ENCODE measurements around the gene BANP. TPM values are rescaled to one million over a fixed set of nuclear protein-coding genes. Genes with fewer than 3 reads are reported as not detected.

The BANP gene
- total RNA-seq, 1 experiment from 2014 or later: 37.2 TPM

GRCh38 chr16:87966064-87966645 lies 14.9 kb downstream of the BANP start (continued):
- TF ChIP-seq YY1 (IDR thresholded peaks at IDR 0.05; ENCODE audit: extremely low read depth, insufficient replicate concordance, low read depth, low read length) (no peak), SP1 (IDR thresholded peaks at IDR 0.05; ENCODE audit: low read depth) (no peak)

- Histone ChIP-seq H2AFZ (ENCODE audit: low read depth, low read length, poor library complexity, severe bottlenecking) (no peak overlapping the region), H3K4me1 (ENCODE audit: control insufficient read depth in 1 of 2, insufficient read depth in 2 of 2, low read length in 2 of 2) (no peaks in the 10 kb centered on the region), H3K27me3 (ENCODE audit: insufficient read depth, low read length) (no peaks in the 10 kb centered on the region), H3K36me3 (ENCODE audit: control insufficient read depth in 1 of 2, insufficient read depth in 2 of 2, low read length in 2 of 2) (peaks cover 0 to 4% of the 10 kb centered on the region in 2 experiments; a peak in 1 of 4 replicates), H3K27ac (ENCODE audit: low read depth, low read length) (no peak overlapping the region), H3K4me2 (ENCODE audit: low read length) (no peak overlapping the region), H3K4me3 (replicated peaks in 1 of 2; ENCODE audit: low read depth in 1 of 2, low read length in 2 of 2) (no peak overlapping the region), H3K9me3 (ENCODE audit: control insufficient read depth in 1 of 2, insufficient read depth in 1 of 2, low read depth in 1 of 2, low read length in 2 of 2) (peaks cover 7 to 8% of the 10 kb centered on the region in 2 experiments; a peak in 3 of 4 replicates), H4K20me1 (ENCODE audit: insufficient read depth) (no peaks in the 10 kb centered on the region), H3K79me2 (ENCODE audit: insufficient read depth, low read length) (peaks cover 69% of the 10 kb centered on the region), H3K9ac (ENCODE audit: low read length) (no peak overlapping the region), H3K9me2 (ENCODE audit: insufficient read depth) (no peaks in the 10 kb centered on the region)
- no TSS peak for BruUV-seq (replicated peaks)
- intact Hi-C loops (cut with micrococcal nuclease): no loop called here
- CTCF ChIA-PET: no interaction called here
- POLR2A ChIA-PET: no interaction called here
- DNase-seq (ENCODE audit: low read depth, low spot score): no peak
- TF ChIP-seq CBX3 (IDR thresholded peaks at IDR 0.05; ENCODE audit: low read depth) (no peak), EZH2phosphoT487 (IDR thresholded peaks at IDR 0.05; ENCODE audit: borderline replicate concordance) (no peak), FOSL1 (IDR thresholded peaks at IDR 0.05; ENCODE audit: low read depth) (no peak), SP1 (IDR thresholded peaks at IDR 0.05; ENCODE audit: low read depth) (no peak), ELF1 (IDR thresholded peaks at IDR 0.05; ENCODE audit: borderline replicate concordance, low read depth) (no peak), ZNF274 (IDR thresholded peaks at IDR 0.05; ENCODE audit: low read depth, low read length) (no peak), CEBPB (IDR thresholded peaks at IDR 0.05; ENCODE audit: low read depth) (no peak), ZFX (IDR thresholded peaks at IDR 0.05) (no peak), ZBTB33 (IDR thresholded peaks at IDR 0.05; ENCODE audit: extremely low read depth, insufficient replicate concordance, low read length) (no peak), YY1 (IDR thresholded peaks at IDR 0.05; ENCODE audit: extremely low read depth, insufficient replicate concordance, low read depth, low read length) (no peak), POLR2A (IDR thresholded peaks at IDR 0.05; ENCODE audit: borderline replicate concordance, extremely low read depth, insufficient read depth, insufficient read length) (no peak), RAD21 (IDR thresholded peaks at IDR 0.05; ENCODE audit: low read depth) (no peak), EGR1 (IDR thresholded peaks at IDR 0.05; ENCODE audit: low read depth) (no peak), MAX (IDR thresholded peaks at IDR 0.05) (no peak), SRF (IDR thresholded peaks at IDR 0.05; ENCODE audit: low read depth) (no peak), EZH2 (IDR thresholded peaks at IDR 0.05) (no peak), POLR2AphosphoS5 (IDR thresholded peaks at IDR 0.05; ENCODE audit: low read depth, low read length) (no peak), JUND (IDR thresholded peaks at IDR 0.05) (no peak), SIN3A (IDR thresholded peaks at IDR 0.05; ENCODE audit: low read depth) (no peak)
- ATAC-seq: peak; percentile 24; the same call in 1 of the 2 replicates
- RAD21 ChIA-PET (ENCODE audit: low non-redundant PET in 1 of 2, low total read pairs in 2 of 2, uncharacterized antibody in 2 of 2, unreplicated experiment in 2 of 2): no interaction called here
These were observed 15.5 kb downstream of the BANP start for GRCh38 chr16:87966685-87967185.

Data from HCT116 (cell line).